Spleen (tissue), 11 donors: Measurements from ENCODE around the gene IQCB1. TPM values are rescaled to one million over a fixed set of nuclear protein-coding genes. Genes with fewer than 3 reads are reported as not detected.

Experiments used
- DNase-seq: peaks from one replicate; pipeline ENCODE4 v3.0.0-alpha.2; 2020
- H3K27ac ChIP-seq, 8 donors: fragments of 200-600 bp; sonication (generic) in 7 of 8; 1 replicate in 4 of 8; 2 replicates in 4 of 8; pipeline versions ENCODE4 v1.5.0 to v1.8.0; 2016 to 2021; ENCODE audit warnings: inconsistent platforms in 4 of 8, mild to moderate bottlenecking in 4 of 8, moderate library complexity in 1 of 8
- H3K27me3 ChIP-seq, 7 donors: fragments of 200-600 bp; sonication (generic) in 6 of 7; replicated peaks in 1 of 7; 1 replicate in 4 of 7; 2 replicates in 3 of 7; pipeline versions ENCODE4 v1.5.0 to v1.8.0; 2016 to 2021; ENCODE audit warnings: inconsistent platforms in 3 of 7, mild to moderate bottlenecking in 1 of 7
- H3K36me3 ChIP-seq, 6 donors: fragments of 200-600 bp; sonication (generic) in 5 of 6; 1 replicate in 4 of 6; 2 replicates in 2 of 6; pipeline versions ENCODE4 v1.5.0 to v1.8.0; 2016 to 2021; ENCODE audit warnings: inconsistent platforms in 2 of 6
- H3K4me1 ChIP-seq, 6 donors: fragments of 200-600 bp; sonication (generic) in 5 of 6; 1 replicate in 3 of 6; 2 replicates in 3 of 6; pipeline versions ENCODE4 v1.5.0 to v1.8.0; 2016 to 2021; ENCODE audit warnings: inconsistent platforms in 3 of 6
- H3K4me3 ChIP-seq, 8 donors: fragments of 200-600 bp; sonication (generic) in 7 of 8; 1 replicate in 4 of 8; 2 replicates in 4 of 8; pipeline versions ENCODE4 v1.5.0 to v1.8.0; 2016 to 2021; ENCODE audit warnings: inconsistent platforms in 4 of 8, mild to moderate bottlenecking in 4 of 8, moderate library complexity in 2 of 8
- H3K9me3 ChIP-seq, 8 donors: fragments of 200-600 bp; sonication (generic) in 7 of 8; 1 replicate in 4 of 8; 2 replicates in 4 of 8; pipeline versions ENCODE4 v1.5.0 to v1.8.0; 2016 to 2021; ENCODE audit warnings: inconsistent platforms in 4 of 8
- CTCF ChIP-seq, 11 experiments: fragments of 200-600 bp in 7 of 11; fragments of 450-650 bp in 4 of 11; sonication (generic) in 4 of 11; IDR thresholded peaks in 8 of 11; conservative IDR thresholded peaks in 3 of 11; 1 replicate in 7 of 11; 2 replicates in 4 of 11; pipeline versions ENCODE4 v1.4.0 to v1.8.0; 2016 to 2021; ENCODE audit warnings: antibody characterized with exemption in 11 of 11, inconsistent platforms in 4 of 11, mild to moderate bottlenecking in 1 of 11
- POLR2A ChIP-seq, 3 donors: fragments of 450-650 bp; IDR thresholded peaks; one replicate each; pipeline ENCODE4 v1.5.1; 2017; ENCODE audit warnings: antibody characterized with exemption in 3 of 3, mild to moderate bottlenecking in 1 of 3
- POLR2AphosphoS5 ChIP-seq, 3 donors: sonication (generic); formaldehyde crosslinking; IDR thresholded peaks; one replicate each; pipeline ENCODE4 v1.5.1; 2017; ENCODE audit warnings: antibody characterized with exemption in 3 of 3
- WGBS, 5 donors: extraction: QIAGEN DNeasy Blood & Tissue Kit in 3 of 5; methylation state at CpG; one replicate each; pipeline versions ENCODE4 v1.1.5 to v1.1.7; 2013 to 2018; 5-methylcytosine and 5-hydroxymethylcytosine counted together
- intact Hi-C: fragments of 100-400 bp; cut with DNase I; formaldehyde crosslinking; loops from one replicate; pipeline ENCODE4 v1.15.0; 2023; ENCODE audit warnings: low total_unique reads
- polyA plus RNA-seq, 3 donors: library from polyadenylated mRNA; stranded (reverse); fragments of 200-250 nt; gene quantifications; one replicate each; pipeline ENCODE4 v1.2.1, GENCODE V29; 2013
- total RNA-seq, 7 donors: library from RNA; depleted of rRNA in 3 of 7; stranded (reverse); fragments of >200 nt in 3 of 7; fragmentation: NEBNext Ultra II Directional in 4 of 7; extraction: Animal tissue kit (Norgen Biotek cat#: 25700) in 4 of 7; gene quantifications; one replicate each; pipeline versions ENCODE4 v1.1.0 to v1.2.1, GENCODE V29; 2016 to 2021
- donor health status: healthy with polysubstance abuse.
- donor health status: DM: no; HTN: no; CAD: no; lungs with moderate emphysema.
- donor health status: DM: no; HTN: no; CAD: no.
- donor health status: Bipolar disorder and iron deficiency.
- donor health status: healthy.
- donor health status: DM: no; HTN: no; CAD: no.
- donor health status: DM: yes; HTN: yes; CAD: no.

Gene IQCB1
- total and polyA plus RNA-seq, 10 donors = 14.9 to 39.1 (median 26.5) TPM

- Histone ChIP-seq H3K4me1 (peaks cover 0 to 4% (median 0%) of the 10 kb centered on the region in 6 donors), H3K36me3 (peaks cover 8 to 95% (median 64%) of the 10 kb centered on the region in 6 donors), H3K27ac (no peak overlapping the region), H3K27me3 (no peaks in the 10 kb centered on the region), H3K4me3 (no peak overlapping the region), H3K9me3 (peaks cover 0 to 26% (median 24%) of the 10 kb centered on the region in 8 donors)
- intact Hi-C loops = no loop called here
- 93 to 100% (median 100%) methylated on average over 1 of the region's 1 CpG for WGBS, 5 donors
- no peak for DNase-seq
- no peak for TF ChIP-seq CTCF (IDR thresholded peaks at IDR 0.05 in 8 of 11, conservative IDR thresholded peaks at IDR 0.05 in 3 of 11)
Measured at GRCh38 chr3:121822973-121823372, 11.9 kb downstream of the IQCB1 start.

DNA sequence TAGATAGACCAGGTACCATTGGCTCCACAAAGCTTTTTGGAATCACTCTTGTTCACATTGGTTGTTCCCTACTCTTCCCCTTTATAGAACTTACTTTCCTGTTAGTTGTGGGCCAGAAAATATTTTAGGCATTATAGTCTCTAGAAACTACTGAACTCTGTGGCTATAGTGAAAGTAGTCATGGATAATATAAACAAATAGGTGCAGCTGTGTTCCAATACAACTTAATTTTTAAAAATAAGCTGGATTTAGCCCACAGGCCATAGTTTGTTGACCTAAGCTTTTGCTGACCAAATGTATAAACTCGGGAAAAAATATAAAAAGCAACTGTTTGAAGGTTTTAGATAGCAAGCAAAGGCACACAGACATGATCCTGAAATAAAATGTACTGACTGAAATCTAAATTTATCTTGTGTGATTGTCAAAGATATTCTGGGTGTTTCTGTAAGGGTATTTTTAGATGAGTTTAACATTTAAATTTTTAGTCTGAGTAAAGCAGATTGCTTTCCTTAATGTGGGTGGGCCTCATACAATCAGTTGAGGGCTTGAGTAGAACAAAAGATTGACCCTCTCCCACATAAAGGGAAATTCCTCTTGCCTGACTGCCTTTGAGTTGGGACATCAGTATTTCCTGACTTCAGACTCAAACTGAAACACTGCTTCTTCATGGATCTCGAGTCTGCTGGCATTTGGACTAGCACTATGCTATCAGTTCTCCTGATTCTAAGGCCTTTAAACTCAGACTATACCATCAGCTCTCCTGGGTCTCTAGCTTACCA is 13.2 kb downstream of the IQCB1 start:
- peaks cover 8 to 95% (median 56%) of the 10 kb centered on the region in 6 donors for H3K36me3 ChIP-seq
- H3K27ac ChIP-seq = no peak overlapping the region
- no peak for DNase-seq
- H3K27me3 ChIP-seq = no peaks in the 10 kb centered on the region
- H3K9me3 ChIP-seq = peaks cover 0 to 36% (median 24%) of the 10 kb centered on the region in 8 donors
- peaks cover 0 to 6% (median 0%) of the 10 kb centered on the region in 6 donors for H3K4me1 ChIP-seq
- 82 to 93% (median 91%) methylated on average over 2 of the region's 2 CpGs for WGBS, 5 donors
- TF ChIP-seq POLR2AphosphoS5 (IDR thresholded peaks at IDR 0.05) (no peak), POLR2A (IDR thresholded peaks at IDR 0.05) (no peak), CTCF (IDR thresholded peaks at IDR 0.05 in 8 of 11, conservative IDR thresholded peaks at IDR 0.05 in 3 of 11) (no peak)
- H3K4me3 ChIP-seq = no peak overlapping the region
- intact Hi-C loops = no loop called here

DNA sequence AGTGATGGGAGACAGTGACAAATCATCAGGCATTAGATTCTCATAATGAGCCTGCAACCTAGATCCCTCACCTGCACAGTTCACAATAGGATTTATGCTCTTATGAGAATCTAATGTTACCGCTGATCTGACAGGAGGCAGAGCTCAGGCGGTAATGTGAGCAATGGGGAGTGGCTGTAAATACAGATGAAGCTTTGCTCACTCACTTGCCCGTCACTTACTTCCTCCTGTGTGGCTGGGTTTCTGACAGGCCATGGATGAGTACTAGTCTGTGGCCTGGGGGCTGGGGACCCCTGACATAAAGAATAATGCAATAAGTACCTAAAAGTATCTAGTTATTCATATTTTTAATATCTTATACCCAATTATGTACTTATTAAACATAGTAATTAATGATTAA is 15.6 kb downstream of the IQCB1 start:
- Histone ChIP-seq H3K4me3 (no peak overlapping the region), H3K27me3 (no peaks in the 10 kb centered on the region), H3K27ac (no peak overlapping the region), H3K36me3 (peaks cover 8 to 77% (median 34%) of the 10 kb centered on the region in 6 donors), H3K9me3 (peaks cover 0 to 45% (median 22%) of the 10 kb centered on the region in 8 donors), H3K4me1 (peaks cover 0 to 6% (median 0%) of the 10 kb centered on the region in 6 donors)
- WGBS, 5 donors = 77 to 91% (median 79%) methylated on average over 3 of the region's 3 CpGs
- intact Hi-C loops = no loop called here
- no peak for DNase-seq
- TF ChIP-seq POLR2A (IDR thresholded peaks at IDR 0.05) (no peak), POLR2AphosphoS5 (IDR thresholded peaks at IDR 0.05) (no peak), CTCF (IDR thresholded peaks at IDR 0.05 in 8 of 11, conservative IDR thresholded peaks at IDR 0.05 in 3 of 11) (no peak)

GRCh38 chr3:121818578-121818977 is 16.3 kb downstream of the IQCB1 start:
- peaks cover 0 to 39% (median 15%) of the 10 kb centered on the region in 8 donors for H3K9me3 ChIP-seq
- no peak overlapping the region for H3K4me3 ChIP-seq
- peaks cover 8 to 70% (median 27%) of the 10 kb centered on the region in 6 donors for H3K36me3 ChIP-seq
- H3K27me3 ChIP-seq = no peaks in the 10 kb centered on the region
- TF ChIP-seq CTCF (IDR thresholded peaks at IDR 0.05 in 8 of 11, conservative IDR thresholded peaks at IDR 0.05 in 3 of 11) = no peak
- no peak for TF ChIP-seq POLR2A (IDR thresholded peaks at IDR 0.05)
- no peak for TF ChIP-seq POLR2AphosphoS5 (IDR thresholded peaks at IDR 0.05)
- DNase-seq = no peak
- WGBS, 5 donors = 89 to 96% (median 91%) methylated on average over 2 of the region's 2 CpGs
- intact Hi-C loops = no loop called here
- H3K4me1 ChIP-seq = peaks cover 0 to 6% (median 0%) of the 10 kb centered on the region in 6 donors
- H3K27ac ChIP-seq = no peak overlapping the region
